Inflammatory macrophage treated with lipopolysaccharide for 4 hours (primary cell): ENCODE results near the gene TMPRSS3.
A peak's percentile ranks its signal among the peaks of the same experiment; 100 is the strongest.

Experiments used
- DNase-seq: peaks from one replicate; pipeline ENCODE4 v3.0.0-alpha.2; 2020

The TMPRSS3 gene

GRCh38 chr21:42406201-42406621, 10.4 kb upstream of the TMPRSS3 start:
- peak; percentile 51 for DNase-seq

GRCh38 chr21:42405064-42406013, 9.5 kb upstream of the TMPRSS3 start:
- DNase-seq: no peak

DNA sequence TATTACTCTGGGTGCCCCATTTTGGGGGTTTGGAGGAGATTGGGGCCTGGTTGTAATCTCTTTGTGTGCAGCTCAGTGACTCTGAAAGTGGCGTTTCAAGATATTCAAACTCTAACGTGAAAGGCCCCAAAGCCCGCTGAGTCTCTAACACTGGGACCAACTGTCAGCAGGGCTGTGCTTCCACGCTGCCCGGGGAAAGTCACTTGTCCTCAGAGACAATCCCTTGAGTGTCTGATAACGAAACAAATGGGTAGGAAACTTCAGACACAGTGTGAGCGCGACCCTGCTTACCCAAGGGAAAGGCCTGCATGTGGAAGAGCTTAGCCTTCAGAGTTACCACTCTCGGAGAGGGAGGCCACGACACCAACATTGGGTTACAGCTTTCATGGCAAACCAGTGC, 8.7 kb upstream of the TMPRSS3 start:
- DNase-seq: no peak

GRCh38 chr21:42403611-42404231, 7.9 kb upstream of the TMPRSS3 start, which contains the start of gene UBASH3A:
Gene UBASH3A, plus strand, starts transcription at chr21:42403902. Its CDS starts 44 bp downstream, at chr21:42403946.
- DNase-seq: no peak

GRCh38 chr21:42401820-42402251, 6.0 kb upstream of the TMPRSS3 start:
- DNase-seq: no peak

- DNase-seq: no peak
Measured at GRCh38 chr21:42401154-42401553, 5.3 kb upstream of the TMPRSS3 start.

- peak; percentile 29 for DNase-seq
Measured at GRCh38 chr21:42400525-42400924, 4.7 kb upstream of the TMPRSS3 start.

- no peak for DNase-seq
Measured at GRCh38 chr21:42398436-42399028, 2.7 kb upstream of the TMPRSS3 start.

- no peak for DNase-seq
Measured at GRCh38 chr21:42397746-42398394, 2.0 kb upstream of the TMPRSS3 start.

- no peak for DNase-seq
Measured at GRCh38 chr21:42396799-42397745, 1.2 kb upstream of the TMPRSS3 start.

- no peak for DNase-seq
Measured at GRCh38 chr21:42395302-42395701, 550 bp downstream of the TMPRSS3 start.

DNA sequence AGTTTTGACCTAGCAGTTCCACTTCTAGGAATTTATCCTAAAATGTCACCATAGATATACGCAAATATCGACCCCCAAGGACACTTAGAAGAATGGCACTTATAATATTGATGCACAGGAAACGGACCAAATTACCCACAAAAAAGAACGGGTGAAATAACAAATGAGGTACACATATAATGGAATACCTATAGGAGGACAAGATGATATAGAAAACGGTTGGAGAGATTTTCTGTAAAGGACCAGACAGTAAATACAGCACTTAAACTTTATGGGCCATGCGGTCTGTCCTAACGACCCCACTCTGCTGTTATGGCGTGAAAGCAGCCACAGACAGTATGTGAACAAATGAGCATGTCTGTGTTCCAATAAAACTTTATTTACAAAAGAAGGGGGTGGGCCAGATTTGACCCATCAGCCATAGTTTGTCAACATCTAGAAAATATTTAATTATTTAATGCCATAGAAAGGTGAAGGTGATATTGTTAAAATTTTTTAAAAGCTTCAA, 2.4 kb downstream of the TMPRSS3 start:
- DNase-seq: no peak

- no peak for DNase-seq
Measured at GRCh38 chr21:42392731-42393442, 3.0 kb downstream of the TMPRSS3 start.

GRCh38 chr21:42391297-42391696, 4.6 kb downstream of the TMPRSS3 start:
- no peak for DNase-seq

GRCh38 chr21:42390696-42391095, 5.2 kb downstream of the TMPRSS3 start:
- DNase-seq: no peak

GRCh38 chr21:42390193-42390592, 5.7 kb downstream of the TMPRSS3 start:
- DNase-seq: no peak

DNA sequence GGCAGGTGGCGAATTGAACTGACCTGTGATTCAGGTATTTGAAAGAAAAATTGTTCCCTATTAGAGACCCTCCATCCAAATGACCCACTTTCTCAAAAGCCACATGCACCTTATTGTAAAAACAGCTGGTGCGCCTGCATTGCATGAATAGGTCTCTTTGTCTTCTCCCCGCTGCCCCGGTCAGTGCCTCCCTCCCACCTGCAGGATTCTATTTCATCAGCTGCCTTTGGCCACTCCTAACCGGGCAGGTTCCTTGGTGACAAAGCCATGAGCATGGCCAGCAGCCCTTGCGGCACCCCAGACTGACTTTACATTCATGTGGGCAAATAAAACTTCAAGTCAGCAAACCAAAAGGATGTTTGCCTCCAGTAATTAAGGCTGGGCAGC, 6.4 kb downstream of the TMPRSS3 start:
- no peak for DNase-seq

DNA sequence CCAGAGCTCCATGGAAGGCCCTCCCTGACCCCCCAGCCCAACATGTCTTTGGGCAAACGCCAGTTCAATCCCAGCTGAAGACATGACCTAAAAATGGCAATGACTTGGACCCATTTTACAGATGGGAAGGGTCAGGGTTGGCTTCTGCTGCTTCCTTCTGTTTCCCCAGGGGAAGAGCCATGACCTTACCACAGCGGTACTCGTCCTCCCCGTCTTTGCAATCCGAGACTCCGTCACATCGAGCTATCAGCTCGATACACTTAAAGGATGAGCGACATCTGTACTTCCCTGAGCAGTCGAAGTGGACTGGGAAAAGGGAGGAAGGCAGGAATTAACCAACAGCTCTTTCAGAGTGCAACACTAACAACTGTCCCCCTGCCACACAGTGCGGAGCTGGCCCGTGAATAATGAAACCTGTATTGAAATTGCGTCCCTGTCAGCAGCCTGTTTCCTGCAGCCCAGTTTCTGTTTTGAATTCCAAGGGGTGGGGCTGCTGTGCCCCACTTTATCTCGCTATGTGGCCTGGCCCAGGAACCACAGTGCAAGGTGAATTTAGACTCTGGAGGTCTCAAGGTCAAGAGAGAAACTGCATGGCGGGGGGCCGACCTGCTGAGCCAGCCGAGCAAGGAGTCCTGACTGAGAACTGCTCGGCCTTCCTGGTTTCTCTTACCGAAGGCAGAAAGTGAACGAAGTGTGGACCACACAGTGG, 7.0 kb downstream of the TMPRSS3 start:
- no peak for DNase-seq

GRCh38 chr21:42387843-42388340, 8.0 kb downstream of the TMPRSS3 start:
- no peak for DNase-seq

DNA sequence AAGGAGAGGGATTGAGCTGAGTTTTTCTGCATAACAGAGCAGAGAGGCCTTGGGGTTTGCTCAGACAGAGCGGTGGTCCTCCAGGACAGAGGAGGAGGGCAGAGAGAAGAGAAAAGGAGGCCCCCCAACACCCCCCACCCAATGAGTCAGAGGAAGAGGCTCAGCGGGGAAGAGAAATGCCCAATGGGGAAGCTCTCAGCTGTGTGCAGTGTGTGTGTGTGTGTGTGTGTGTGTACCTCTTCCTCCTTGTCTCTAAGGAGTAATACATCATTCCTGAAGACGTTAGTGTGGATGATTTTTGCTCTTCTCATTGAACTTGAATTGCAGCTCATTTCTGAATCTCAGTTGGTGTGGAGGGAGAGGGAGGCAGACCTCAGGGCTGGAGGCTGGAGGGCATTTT, 8.7 kb downstream of the TMPRSS3 start:
- peak; percentile 64 for DNase-seq
